SHP77 (cell line): Measurements from ENCODE around the gene SLCO4C1.
"Not testable (repeated sequence)": the region's sequence is repeated elsewhere in the genome, so short reads cannot be mapped to it uniquely, and the experiment has no call there.

Experiments
- DNase-seq, 2 experiments: peaks; one replicate each; lab custom pipeline; 2025; lab: John Stamatoyannopoulos, UW

SLCO4C1 gene, protein sequence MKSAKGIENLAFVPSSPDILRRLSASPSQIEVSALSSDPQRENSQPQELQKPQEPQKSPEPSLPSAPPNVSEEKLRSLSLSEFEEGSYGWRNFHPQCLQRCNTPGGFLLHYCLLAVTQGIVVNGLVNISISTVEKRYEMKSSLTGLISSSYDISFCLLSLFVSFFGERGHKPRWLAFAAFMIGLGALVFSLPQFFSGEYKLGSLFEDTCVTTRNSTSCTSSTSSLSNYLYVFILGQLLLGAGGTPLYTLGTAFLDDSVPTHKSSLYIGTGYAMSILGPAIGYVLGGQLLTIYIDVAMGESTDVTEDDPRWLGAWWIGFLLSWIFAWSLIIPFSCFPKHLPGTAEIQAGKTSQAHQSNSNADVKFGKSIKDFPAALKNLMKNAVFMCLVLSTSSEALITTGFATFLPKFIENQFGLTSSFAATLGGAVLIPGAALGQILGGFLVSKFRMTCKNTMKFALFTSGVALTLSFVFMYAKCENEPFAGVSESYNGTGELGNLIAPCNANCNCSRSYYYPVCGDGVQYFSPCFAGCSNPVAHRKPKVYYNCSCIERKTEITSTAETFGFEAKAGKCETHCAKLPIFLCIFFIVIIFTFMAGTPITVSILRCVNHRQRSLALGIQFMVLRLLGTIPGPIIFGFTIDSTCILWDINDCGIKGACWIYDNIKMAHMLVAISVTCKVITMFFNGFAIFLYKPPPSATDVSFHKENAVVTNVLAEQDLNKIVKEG

DNA sequence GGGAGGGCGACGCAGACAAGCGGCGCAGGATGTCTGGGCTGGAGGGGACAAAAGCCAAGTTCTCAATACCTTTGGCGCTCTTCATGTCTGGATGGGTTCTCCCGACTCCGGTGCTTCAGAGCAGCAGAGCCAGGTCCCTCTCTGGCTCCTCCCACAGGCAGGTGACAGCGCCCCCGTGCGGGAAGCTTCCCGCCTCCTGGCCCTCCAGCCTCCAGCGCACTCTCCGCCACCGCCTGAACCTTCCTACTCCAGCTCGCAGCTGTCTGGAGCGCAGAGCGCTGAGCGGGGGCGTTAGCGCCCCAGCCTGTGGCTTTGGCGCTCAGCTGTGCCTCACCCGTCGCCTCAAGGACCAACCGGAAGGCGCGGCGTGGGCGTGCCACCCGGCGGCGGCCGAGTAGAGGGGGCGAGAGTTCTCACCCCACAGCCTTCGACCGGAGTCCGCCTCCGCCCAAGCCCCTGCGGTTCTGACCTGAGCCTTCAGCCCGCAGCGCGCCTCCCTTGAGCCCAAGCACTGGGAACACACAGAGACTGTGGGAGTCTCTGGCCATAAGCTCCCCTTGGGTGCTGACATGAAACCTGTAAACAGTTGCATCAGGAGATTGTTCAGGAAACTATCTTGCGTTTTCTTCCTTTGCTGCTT lies at the start of gene SLCO4C1:
TSS of gene SLCO4C1 (minus strand) at position 107 of the 640 bp plus-strand sequence. CDS start at position 85, 22 bp downstream.
- DNase-seq: peak; percentile 92 to 95

DNA sequence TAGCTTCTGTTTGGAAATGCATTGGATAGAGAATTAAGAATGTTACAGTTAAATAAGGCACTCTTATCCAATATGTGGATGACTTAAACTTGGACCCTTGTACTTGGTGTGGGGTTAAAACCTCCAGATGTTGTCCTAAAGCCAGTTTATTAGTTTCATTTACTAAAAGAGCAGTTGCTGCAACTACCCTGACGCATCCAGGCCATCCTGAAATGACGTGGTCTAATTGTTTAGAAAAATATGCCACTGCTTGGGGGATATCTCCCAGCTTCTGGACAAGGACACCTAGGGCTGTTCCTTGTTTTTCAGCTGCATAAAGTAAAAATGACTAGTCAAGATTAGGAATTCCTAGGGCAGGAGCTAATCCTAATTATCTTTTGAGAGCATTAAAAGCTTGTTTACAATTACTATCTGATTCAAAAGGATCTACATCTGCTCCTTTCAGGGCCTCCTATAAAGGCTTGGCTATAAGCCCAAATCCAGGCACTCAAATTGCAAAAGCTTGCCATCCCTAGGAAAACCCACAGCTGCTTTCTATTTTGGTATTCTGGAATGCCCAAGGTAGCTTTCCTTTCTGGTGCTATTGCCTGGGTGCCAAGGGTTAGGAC lies 45.7 kb upstream of the SLCO4C1 start:
- peak; percentile 41 to 72 for DNase-seq

DNA sequence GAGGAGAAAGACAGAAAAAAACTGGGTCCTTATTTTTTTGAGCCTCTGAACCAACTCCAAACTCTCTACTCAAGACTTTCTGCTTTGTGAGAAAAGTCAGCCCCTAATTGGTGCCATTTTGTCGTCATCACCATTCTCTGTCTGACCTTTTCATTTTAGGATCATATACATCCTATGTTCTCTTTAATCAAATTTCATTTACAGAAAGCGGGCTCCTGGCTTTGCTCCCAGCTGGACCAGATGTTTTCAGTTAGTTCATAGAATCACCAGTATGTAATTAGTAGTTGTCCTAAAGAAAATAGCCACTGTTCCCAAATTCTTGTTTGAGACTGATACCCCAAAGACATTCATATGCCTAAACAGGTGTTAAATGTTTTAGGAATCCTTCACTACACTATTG lies 28.6 kb upstream of the SLCO4C1 start:
- DNase-seq: no peak

DNA sequence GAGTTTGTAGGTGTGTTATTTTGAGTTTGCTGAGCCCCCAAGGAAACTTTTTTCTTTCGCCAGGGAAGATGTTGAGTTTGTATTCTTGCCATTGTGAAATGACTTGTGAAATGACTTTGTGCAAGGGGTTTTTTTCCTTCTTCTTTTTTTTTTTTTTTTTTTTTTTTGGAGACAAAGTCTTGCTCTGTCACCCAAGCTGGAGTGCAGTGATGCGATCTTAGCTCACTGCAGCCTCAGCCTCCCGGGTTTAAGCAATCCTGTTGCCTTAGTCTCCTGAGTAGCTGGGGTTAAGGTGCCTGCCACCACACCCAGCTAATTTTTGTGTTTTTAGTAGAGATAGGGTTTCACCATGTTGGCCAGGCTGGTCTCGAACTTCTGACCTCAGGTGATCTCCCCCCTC lies 22.7 kb upstream of the SLCO4C1 start:
- DNase-seq: not testable (repeated sequence)

DNA sequence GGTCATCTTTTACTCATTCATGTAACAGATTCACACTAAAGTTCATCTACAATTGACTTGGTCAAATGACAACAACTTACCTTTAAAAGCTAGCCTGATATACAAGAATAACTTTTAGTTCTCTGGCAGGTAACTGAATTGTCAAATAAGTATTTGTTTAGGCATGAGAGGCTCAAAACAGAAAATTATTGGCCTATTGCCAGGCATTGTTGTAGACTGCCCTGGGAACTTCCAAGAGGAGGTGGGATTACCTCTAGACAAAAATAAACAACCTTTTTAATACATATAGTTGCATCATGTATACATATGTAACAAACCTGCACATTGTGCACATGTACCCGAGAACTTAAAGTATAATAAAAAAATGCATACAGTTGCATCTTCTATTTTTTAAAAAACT lies 18.2 kb upstream of the SLCO4C1 start:
- DNase-seq: no peak

DNA sequence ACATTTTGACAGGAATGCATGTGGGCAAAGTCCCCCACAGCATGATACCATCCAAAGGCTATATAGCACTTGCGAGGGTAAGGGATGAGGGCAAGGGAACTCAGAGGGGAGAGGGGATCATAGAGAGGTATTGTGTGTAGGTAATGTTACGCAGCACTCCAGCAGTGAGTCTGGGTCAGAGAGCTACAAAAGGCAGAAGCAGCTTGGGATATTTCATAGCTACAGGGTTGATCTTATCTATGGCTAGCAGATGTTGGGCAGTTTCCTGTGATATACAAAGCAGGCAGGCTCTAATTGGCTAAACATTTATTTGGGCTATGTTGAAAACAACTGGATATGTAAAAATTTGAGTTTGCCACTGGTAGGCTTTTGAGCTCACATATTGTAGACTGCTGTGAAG lies 17.8 kb upstream of the SLCO4C1 start:
- DNase-seq: no peak

DNA sequence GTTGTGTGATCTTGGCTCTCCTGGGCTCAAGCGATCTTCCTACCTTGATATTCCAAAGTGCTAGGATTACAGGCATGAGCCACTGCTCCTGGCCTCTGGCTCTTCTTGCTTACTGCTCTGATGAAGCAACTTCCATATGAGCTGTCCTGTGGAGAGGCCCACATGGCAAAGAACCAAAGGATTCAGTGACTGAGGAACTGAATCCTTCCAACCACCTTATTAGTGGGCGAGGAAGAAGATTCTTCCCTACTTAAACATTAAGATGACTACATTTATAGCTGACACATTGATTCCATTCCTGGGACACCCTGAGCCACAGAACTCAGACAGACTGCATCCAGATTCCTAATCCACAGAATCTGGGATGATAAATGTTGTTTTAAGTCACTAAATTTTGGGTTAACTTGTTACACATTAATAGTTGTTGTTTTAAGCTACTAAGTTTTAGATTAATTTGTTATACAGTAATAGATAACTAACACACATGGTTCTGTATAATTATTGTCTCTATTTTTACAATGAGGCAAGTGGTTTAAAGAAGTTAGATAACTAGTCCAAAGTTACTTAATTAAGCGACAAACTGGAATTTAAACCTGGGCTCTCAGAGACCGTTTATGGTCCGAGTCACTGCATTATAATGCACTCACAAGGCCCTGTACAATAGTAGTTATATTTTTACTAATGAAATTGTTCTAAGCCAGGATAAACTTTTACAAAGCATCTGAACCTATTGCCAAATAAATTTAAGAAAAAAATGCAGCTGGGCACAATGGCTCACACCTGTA lies 16.7 kb upstream of the SLCO4C1 start:
- DNase-seq: no peak

DNA sequence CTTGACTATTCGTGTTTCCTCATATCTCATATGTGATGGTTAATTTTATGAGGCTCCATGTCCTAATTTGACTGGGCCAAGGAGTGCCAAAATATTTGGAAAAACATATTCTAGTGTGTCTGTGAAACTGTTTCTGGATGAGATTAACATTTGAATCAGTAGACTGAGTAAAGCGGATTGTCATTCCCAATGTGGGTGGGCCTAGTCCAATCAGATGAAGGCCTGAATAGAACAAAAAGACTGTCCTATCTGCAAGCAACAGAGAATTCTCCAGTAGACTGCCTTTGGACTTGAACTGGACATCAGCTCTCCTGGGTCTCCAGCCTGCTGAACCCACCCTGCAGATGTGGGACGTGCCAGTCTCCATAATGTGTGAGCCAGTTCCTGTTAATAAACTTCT lies 13.5 kb upstream of the SLCO4C1 start:
- no peak for DNase-seq

DNA sequence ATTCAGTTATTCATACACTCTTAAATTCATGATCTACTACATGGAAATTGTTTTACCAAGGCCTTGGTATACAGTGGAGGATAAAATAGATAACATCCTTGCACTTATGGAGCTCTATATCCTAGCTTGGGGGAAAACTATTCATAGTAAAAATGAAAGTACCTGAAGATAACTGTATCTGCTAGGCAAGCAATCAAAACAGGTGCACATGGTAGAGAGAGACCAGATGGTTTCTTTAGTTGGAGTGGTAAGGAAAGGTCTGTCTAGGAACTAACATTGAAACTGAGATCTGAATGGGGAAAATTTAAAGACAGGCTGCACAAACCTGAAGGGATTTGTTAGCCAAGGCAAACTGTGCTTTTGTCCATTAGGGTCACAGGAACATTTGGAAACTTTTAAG lies 11.1 kb upstream of the SLCO4C1 start:
- no peak for DNase-seq

DNA sequence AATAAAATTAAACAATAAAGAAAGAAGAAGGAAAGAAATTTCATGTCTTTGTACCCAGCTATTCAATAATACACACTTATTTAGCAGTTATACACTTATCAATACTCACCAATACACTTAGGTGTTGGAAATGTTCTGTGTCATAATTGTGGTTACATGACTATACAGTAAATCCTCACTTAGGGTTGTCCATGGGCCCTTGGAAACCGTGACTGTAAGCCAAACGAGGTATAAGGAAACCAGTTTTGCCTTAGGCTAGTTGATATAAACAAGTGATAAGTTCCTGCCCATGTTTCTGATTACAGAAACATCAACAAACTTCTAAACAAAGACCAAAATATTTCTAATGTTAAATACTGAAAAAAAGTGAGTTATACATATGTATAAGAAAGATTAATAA lies 10.0 kb upstream of the SLCO4C1 start:
- DNase-seq: no peak

DNA sequence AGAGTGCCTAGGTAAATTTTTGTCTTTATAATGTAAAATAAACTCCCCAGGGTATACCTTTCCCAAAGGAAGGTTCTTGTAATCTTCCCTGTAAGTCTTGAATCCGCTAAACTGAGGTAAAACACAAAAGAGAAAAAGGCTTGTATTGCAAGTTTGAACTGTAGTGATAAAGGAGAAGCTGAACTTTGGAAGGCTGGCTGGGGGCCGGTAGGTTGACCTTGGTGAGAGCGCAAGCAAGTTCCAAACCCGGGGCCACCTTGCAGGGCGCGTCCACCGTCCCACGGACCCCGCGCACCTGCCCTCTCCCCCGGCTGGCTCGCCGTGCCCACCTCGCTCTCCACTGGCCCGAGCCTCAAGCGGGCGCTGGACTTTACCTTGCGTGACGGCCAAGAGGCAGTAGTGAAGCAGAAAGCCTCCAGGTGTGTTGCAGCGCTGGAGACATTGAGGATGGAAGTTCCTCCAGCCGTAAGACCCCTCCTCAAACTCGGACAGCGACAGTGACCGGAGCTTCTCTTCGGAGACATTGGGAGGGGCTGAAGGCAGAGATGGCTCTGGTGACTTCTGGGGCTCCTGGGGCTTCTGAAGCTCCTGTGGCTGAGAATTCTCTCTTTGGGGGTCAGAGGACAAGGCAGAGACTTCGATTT lies 428 bp downstream of the SLCO4C1 start:
- no peak for DNase-seq

DNA sequence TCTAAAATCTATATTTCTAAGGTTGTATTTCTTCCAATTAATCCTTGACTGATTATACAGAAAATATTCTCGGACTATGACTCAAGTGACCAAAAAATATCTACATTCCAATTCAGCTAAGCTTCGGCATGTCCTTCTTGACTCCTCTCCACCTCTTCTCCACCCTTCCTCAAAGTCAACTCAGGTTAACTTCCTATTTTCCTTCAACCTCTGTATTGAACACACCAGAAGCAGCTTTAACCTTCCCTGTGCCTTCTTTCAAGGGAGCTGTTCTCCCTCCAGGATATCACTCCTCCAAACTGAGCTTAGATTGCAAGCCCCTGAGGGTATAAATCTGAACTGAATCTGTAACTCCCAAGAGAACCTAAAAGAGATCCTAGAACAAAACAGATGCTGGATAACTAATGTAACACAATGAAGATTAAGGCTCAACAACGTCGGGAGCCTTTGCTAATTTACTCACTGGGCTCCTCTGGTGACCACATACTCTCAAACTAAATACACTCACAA lies 1.1 kb downstream of the SLCO4C1 start:
- no peak for DNase-seq

DNA sequence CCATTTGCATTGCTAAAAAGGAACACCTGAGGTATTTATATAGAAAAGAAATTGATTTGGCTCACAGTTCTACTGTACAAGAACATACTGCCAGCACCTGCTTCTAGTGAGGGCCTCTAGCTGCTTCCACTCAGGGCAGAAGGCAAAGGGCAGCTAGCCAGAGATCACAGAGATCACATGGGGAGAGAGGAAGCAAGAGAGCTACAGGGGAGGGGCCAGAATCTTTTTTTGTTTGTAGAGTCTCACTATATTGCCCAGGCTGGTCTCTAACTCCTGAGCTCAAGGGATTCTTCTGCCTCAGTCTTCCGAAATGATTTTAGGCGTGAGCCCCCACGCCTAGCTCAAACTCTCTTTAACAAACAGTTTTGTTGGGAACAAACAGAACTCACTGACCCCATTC lies 6.1 kb downstream of the SLCO4C1 start:
- DNase-seq: no peak

DNA sequence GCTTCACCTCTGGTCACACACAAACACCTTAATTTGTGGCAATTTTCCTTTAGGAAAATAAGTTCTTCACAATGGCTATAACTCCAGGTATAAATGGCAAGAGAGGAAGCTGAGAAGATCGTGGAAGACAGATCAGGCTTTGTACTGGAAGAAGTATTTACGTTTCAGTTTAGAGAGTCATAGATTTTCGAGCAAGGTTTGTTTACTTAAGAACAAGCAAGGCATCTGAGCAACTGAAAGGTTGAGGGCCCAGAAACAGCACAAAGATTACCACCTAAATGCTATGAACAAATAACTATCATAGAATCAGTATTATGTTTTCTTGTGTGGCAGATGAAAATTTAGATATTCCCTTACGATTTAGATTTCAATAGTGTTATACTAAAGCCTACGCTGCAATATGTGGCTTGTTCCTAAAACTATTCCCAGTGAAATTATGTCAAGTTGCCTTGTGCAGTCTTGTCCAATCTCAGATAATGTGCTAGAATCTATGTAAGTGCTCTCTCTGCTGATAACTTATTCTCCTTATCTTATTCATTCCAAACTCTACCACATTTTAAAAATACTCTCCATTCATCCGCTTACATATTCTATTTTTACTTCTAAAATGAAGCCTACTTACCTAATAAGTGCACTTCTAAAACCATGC lies 6.7 kb downstream of the SLCO4C1 start:
- no peak for DNase-seq

DNA sequence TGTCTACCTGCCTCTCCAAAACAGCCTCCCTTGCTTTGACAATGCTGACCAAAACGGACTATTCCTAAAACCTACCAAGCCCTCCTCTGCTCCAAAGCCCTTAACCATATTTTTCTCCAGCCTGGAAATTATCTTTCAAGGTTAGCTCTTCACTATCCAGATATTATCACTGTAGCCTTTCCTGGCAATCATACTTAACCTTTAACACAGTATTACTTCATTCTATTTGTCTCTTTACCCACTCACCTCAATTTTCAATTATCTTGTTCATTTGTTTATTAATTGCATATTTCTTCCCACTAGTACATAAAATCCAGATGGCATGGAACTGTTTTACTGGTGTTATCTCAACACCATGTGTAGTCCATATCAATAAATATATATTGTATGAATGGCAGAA lies 7.5 kb downstream of the SLCO4C1 start:
- no peak for DNase-seq

DNA sequence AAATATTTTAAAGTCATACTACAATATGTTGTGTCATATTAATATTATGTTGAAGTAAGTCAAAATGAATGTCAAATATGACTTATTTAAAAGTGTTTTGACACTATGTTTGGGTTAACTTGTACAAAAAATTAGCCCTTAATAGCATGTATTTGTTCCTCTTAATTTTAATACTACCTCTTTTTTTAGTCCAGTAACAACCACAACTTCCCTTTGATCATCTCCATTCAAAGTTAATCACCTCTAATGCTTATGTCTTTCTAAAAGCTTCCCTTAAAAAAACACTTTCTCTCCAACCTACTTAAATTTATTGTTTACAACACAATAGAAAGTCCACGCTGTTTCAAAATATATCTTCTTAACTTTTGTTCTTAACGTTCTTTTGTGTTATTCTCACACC lies 9.6 kb downstream of the SLCO4C1 start:
- DNase-seq: no peak

DNA sequence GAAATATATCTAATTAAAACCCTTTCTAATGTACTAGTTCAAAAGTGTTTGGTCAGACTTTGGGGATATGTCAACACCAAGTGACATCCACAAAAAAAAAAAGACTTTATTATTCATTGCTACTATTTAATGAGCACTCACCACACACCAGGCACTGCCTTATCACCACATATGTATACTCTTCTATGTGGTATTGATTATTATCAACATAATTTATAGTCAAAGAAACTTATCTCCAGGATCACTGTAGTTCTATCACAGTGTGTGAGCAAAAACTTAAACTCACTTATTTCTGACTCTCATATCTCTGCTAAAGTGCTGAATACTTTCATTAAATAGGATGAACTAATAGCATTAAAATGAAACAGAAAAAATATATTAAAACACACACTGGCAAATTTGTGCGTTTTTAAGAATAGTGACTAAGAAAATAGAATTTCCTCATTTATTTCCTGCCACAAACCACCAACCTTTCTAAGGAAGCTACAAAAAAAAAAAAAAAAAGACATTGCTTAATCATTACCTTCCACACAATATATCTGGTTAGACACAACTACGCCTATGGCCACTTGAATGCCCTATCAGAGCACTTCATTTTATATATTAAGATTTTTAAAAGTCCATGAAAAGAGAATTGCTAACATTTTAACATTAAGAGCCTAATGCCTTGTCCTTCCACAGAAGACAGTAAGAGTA lies 12.8 kb downstream of the SLCO4C1 start:
- DNase-seq: no peak

DNA sequence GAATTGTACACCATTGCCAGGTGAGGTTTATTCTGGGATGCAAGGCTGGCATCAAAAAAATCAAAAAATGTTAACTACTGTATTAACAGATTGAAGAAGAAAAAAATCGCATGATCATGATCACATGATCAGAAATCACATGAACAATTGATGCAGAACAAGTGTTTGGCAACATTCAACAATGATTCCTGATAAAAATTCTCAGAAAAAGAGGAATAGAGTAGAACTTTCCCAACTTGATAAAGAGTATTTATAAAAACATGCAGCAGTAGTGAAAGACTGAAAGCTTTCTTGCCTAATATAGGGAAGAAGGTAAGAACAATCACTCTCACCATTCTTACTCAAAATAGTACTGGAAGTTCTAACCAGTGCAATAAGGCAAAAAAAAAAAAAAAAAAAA lies 16.4 kb downstream of the SLCO4C1 start:
- no peak for DNase-seq

DNA sequence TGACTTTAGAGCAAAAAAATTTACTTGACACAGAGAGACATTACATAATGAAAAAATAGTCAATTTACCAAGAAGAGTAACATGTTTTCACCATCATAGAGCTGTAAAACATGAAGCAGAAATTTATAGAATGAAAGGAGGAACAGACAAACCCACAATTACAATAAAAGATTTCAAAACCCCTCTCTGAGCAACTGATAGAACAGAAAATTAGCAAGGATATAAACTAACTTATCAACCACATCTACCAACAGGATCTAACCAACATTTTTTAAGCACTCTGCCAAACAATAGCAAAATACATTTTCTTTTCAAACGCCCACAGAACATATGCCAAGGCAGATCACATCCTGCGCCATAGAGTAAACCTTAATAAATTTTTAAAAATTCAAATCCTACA lies 17.9 kb downstream of the SLCO4C1 start:
- DNase-seq: no peak

DNA sequence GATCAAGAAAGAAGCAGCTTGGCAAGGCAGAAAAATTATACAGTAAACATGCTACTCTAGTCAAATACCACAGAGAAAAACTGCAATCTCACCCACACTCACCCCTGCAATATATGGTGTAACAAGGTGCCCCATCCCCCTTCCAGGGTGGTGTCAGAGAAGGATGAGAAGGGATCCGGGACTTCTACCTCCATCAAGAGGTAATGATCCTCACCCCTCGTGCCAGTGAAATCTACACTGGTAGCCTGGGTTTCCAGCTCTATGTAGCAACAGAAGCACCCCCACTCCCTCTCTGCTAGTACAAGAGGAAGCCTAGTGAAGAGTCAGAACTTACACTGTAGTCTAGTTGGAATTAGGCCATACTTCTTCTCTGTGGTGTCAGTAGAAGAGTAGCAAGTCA lies 18.9 kb downstream of the SLCO4C1 start:
- DNase-seq: no peak
